NCI-H82 (cell line): ENCODE results near the gene SPTLC2.
"Not testable (repeated sequence)": the region's sequence is repeated elsewhere in the genome, so short reads cannot be mapped to it uniquely, and the experiment has no call there.

Experiments
- DNase-seq: peaks from one replicate; lab custom pipeline; 2025; lab: John Stamatoyannopoulos, UW

SPTLC2 gene

GRCh38 chr14:77588411-77589025 lies 27.9 kb downstream of the SPTLC2 start:
- not testable (repeated sequence) for DNase-seq

DNA sequence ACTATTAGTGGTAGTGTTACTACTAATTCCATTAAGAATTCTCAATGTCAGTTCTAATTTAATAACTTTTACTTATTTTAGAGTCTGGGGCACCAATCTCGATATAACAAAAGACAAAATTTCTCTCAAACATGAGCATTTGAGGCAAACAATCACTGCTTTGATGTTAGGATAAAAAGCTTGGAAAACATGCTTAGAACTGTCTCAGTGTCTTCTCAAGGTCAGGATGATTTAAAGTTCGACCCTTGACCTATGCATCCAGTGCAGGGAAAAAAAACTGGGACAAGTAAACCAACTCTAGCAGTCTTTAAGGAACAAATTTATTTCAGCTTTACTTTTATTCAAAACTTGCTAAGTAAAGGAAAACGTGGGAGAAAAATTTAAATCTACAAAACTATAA lies 31.1 kb downstream of the SPTLC2 start:
- no peak for DNase-seq

- DNase-seq, result no peak
Measured at GRCh38 chr14:77584809-77585208, 31.6 kb downstream of the SPTLC2 start.

- DNase-seq, result no peak
Measured at GRCh38 chr14:77583657-77584056, 32.8 kb downstream of the SPTLC2 start.

- DNase-seq, result peak; percentile 77
Measured at GRCh38 chr14:77582511-77582910, 33.9 kb downstream of the SPTLC2 start.

DNA sequence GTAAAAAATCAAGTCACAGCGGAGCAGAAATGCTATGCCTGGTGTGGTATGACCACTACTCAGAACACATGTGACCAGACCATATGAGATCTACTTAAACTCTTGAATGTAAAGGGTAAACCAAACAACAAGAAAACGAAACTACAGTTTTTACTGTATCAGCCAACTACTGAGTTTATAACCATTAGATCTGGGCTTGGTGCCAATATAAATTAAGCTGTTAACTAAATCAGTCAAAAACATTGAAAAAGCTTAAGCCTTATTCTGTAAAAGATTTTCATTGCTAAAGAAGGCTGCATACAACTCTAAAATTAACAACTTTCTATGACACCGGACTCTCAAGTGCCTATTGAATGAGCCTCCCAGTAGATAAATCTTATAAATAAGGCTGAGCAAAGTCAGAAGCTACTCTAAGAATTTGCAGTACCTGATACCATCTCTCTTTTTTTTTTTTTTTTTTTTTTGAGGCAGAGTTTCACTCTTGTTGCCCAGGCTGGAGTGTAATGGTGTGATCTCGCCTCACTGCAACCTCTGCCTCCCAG lies 35.4 kb downstream of the SPTLC2 start:
- DNase-seq, result no peak

GRCh38 chr14:77580477-77580876 lies 36.0 kb downstream of the SPTLC2 start:
- DNase-seq, result no peak

GRCh38 chr14:77579780-77580179 lies 36.7 kb downstream of the SPTLC2 start:
- no peak for DNase-seq

- no peak for DNase-seq
Measured at GRCh38 chr14:77579065-77579464, 37.4 kb downstream of the SPTLC2 start.

- no peak for DNase-seq
Measured at GRCh38 chr14:77574446-77575115, 41.9 kb downstream of the SPTLC2 start.

DNA sequence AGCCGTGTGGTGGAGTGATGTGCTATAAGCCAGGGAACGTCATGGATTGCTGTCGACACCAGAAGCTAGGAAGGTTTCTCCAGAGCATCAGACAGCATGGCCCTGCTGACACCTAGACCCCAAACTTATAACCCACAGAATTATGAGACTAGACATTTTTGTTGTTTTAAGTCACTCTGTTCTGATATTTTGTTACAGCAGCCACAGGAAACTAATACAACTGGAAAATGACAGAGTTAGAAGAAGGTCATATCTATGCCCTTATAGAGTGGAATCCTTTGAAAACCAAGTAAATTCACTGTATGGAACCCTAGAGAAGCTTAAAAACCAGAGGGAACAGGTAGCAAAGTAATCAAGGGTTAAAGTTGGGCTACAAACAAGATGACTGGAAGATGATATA lies 42.5 kb downstream of the SPTLC2 start:
- DNase-seq, result no peak

DNA sequence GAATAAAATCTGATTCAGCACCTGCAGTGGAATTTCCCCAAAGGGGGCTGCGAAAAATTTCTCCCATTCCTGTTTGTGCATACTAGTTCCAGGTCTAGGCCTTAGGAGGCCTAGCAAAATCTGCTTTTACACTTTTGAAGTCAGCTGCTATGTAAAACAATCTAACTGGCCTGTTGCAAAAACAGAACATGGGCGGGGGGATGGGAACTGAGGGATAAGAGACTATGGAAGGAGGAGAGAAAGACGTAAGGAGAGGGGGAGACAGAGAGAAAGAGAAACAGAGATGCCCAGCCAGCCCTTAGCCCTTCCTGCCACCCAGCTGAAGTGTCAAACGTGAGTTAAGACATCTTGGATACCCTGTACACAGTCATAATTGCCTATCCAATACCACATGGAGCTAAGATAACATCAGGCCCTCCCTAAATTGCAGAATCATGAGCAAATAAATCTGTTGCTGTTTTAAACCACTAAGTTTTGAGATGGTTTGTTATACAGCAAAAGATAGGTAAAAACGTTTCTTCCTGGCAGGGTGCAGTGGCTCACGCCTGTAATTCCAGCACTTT lies 45.6 kb downstream of the SPTLC2 start:
- no peak for DNase-seq

GRCh38 chr14:77565994-77566305 lies 50.5 kb downstream of the SPTLC2 start:
- DNase-seq, result no peak

- DNase-seq, result no peak
Measured at GRCh38 chr14:77565289-77565993, 51.0 kb downstream of the SPTLC2 start.

DNA sequence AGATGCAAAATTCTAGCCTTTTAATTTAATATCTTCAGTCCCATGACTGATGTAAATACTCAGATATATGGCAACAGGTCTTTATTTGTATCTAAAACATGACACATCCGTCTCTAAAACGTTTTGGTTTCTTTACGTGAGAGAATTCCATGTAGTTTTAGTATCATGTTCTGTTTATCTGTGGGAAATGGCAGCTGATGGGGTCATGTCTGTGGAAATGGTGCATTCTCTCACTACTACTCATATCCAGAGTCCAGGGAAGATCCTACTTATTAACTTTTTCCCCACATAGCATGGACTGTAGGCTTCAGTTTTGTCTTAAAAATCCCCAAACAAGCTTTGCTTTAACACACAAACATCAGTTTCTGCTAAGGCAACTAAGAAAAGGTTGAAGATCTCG lies 53.8 kb downstream of the SPTLC2 start:
- DNase-seq, result no peak

GRCh38 chr14:77561881-77562280 lies 54.6 kb downstream of the SPTLC2 start:
- DNase-seq, result no peak

DNA sequence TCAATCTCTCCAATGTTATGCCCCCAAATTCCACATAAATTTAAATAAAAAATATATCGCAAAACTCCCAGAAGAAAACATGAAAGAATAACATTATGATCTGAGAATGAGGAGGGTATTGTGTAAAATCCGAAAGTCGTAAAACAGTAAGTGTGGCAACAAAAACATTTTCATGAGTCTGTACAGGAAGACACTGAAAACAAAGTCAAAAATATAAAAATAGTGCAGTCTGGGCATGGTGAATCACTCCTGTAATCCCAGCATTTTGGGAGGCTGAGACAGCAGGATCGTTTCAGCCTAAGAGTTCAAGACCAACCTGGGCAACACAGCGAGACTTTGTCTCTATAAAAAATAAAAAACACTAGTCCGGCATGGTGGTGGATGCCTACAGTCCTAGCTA lies 57.1 kb downstream of the SPTLC2 start:
- DNase-seq, result no peak

GRCh38 chr14:77557391-77557790 lies 59.0 kb downstream of the SPTLC2 start:
- no peak for DNase-seq

DNA sequence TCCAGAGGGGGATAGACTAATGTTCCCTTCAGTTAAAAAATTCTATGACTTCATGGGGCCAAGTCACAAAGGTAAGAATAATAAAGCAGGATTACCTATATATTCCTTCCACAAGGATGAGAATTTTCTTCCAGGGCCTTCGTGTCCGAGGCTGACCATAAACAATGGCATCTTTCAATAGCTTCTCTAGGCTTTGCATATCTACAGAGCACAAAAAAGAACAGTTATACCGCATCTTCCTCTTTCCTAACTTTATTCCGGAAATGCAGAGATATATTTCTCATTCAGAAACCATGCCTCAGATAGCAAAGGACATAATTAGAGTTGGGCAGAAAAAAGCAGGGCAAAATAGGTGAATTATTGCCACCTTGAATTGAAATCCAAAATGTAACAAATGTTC lies 59.5 kb downstream of the SPTLC2 start:
- DNase-seq, result no peak

- DNase-seq, result no peak
Measured at GRCh38 chr14:77554816-77555599, 61.4 kb downstream of the SPTLC2 start.

DNA sequence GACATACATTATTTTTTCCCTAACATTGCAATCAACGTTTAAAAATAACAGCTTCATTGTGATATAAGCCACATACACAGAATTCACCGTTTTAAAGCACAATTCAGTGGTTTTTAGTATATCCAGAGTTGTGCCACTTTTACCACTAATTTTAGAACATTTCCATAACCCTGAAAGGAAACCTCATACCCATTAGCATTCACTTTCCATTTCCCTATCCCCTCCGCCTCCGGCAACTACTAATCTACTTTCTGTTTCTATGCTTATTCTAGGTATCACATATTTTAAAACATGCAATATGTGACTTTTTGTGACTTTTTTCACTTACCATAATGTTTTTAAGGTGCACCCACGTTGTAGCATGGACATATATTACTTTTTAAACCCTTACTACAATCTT lies 62.2 kb downstream of the SPTLC2 start:
- DNase-seq, result no peak

DNA sequence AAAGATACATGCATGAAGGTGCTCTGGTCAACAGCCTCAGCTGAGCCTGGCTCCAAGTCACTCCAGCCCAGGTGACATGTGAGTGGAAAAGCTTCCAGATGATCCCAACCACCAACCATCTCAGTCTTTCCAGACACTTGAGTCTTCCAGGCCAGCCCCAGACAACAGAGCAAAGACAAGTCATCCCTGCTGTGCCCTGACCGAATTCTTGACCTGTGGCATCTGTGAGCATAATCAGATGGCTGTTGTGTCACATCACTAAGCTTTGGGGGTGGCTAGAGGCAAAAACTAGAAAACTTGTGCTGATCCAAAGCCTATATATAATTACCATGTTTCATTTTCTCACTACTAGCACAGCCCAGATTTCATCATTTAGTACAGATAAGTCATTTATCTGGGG lies 67.0 kb downstream of the SPTLC2 start:
- DNase-seq, result no peak
